C4-2B (cell line): Measurements from ENCODE around the gene PLXDC1.

Experiments used
- H3K27ac ChIP-seq: fragments of 450-650 bp; 2 replicates; pipeline ENCODE4 v1.5.1; 2017
- CTCF ChIP-seq: fragments of 450-650 bp; conservative IDR thresholded peaks from 2 replicates; pipeline ENCODE4 v1.5.1; 2017; ENCODE audit warnings: mild to moderate bottlenecking
- ZFX ChIP-seq: fragments of 450-650 bp; IDR thresholded peaks from 2 replicates; pipeline ENCODE4 v1.6.1; 2017

Gene PLXDC1

GRCh38 chr17:39110435-39111136 lies 40.9 kb downstream of the PLXDC1 start:
- TF ChIP-seq ZFX (no peak), CTCF (no peak)
- H3K27ac ChIP-seq, result no peak overlapping the region

GRCh38 chr17:39108461-39109375 lies 42.7 kb downstream of the PLXDC1 start:
- TF ChIP-seq CTCF (no peak), ZFX (no peak)
- no peak overlapping the region for H3K27ac ChIP-seq

- TF ChIP-seq ZFX, result no peak
- TF ChIP-seq CTCF, result no peak
- no peak overlapping the region for H3K27ac ChIP-seq
Measured at GRCh38 chr17:39107973-39108372, 43.5 kb downstream of the PLXDC1 start.

- TF ChIP-seq ZFX, result no peak
- no peak for TF ChIP-seq CTCF
- no peak overlapping the region for H3K27ac ChIP-seq
Measured at GRCh38 chr17:39107155-39107554, 44.3 kb downstream of the PLXDC1 start.

- TF ChIP-seq ZFX (no peak), CTCF (no peak)
- no peak overlapping the region for H3K27ac ChIP-seq
Measured at GRCh38 chr17:39105705-39106104, 45.7 kb downstream of the PLXDC1 start.

- TF ChIP-seq CTCF (no peak), ZFX (no peak)
- H3K27ac ChIP-seq, result no peak overlapping the region
Measured at GRCh38 chr17:39104657-39105056, 46.8 kb downstream of the PLXDC1 start.

GRCh38 chr17:39104046-39104445 lies 47.4 kb downstream of the PLXDC1 start:
- no peak overlapping the region for H3K27ac ChIP-seq
- TF ChIP-seq ZFX (no peak), CTCF (no peak)
